Thymus (tissue), 11 donors: ENCODE measurements around the gene NCL. TPM values are rescaled to one million over a fixed set of nuclear protein-coding genes. Genes with fewer than 3 reads are reported as not detected.
"Not testable (repeated sequence)": the region's sequence is repeated elsewhere in the genome, so short reads cannot be mapped to it uniquely, and the experiment has no call there.

ENCODE experiments used
- DNase-seq, 9 donors: peaks; one replicate each; pipeline ENCODE4 v3.0.0-alpha.2; 2013; ENCODE audit warnings: low spot score in 9 of 9, low read depth in 6 of 9, missing footprints in 1 of 9
- H3K27ac ChIP-seq, 2 donors: one replicate each; pipeline ENCODE4 v1.5.1; 2013; ENCODE audit warnings: control low read depth in 1 of 2, low read depth in 1 of 2, low read length in 1 of 2, mild to moderate bottlenecking in 1 of 2, moderate library complexity in 1 of 2
- H3K27me3 ChIP-seq, 2 donors: one replicate each; pipeline ENCODE4 v1.5.1; 2013; ENCODE audit warnings: low read length in 1 of 2; ENCODE audit not compliant: control insufficient read depth in 2 of 2, insufficient read depth in 1 of 2
- H3K36me3 ChIP-seq, 2 donors: one replicate each; pipeline ENCODE4 v1.5.1; 2013; ENCODE audit warnings: low read length in 1 of 2, mild to moderate bottlenecking in 1 of 2, moderate library complexity in 1 of 2; ENCODE audit not compliant: control insufficient read depth in 2 of 2, insufficient read depth in 2 of 2
- H3K4me1 ChIP-seq, 2 donors: one replicate each; pipeline ENCODE4 v1.5.1; 2013; ENCODE audit warnings: low read length in 2 of 2; ENCODE audit not compliant: control insufficient read depth in 2 of 2, insufficient read depth in 2 of 2
- H3K4me3 ChIP-seq, 2 donors: one replicate each; pipeline ENCODE4 v1.5.1; 2013; ENCODE audit warnings: low read length in 2 of 2, control low read depth in 1 of 2, mild to moderate bottlenecking in 1 of 2
- H3K9me3 ChIP-seq, 2 donors: one replicate each; pipeline ENCODE4 v1.5.1; 2013; ENCODE audit warnings: low read length in 1 of 2, mild to moderate bottlenecking in 1 of 2; ENCODE audit not compliant: control insufficient read depth in 2 of 2, insufficient read depth in 1 of 2
- WGBS: extraction: QIAGEN DNeasy Blood & Tissue Kit; methylation state at CpG from one replicate; pipeline ENCODE4 v1.1.7; 2013; 5-methylcytosine and 5-hydroxymethylcytosine counted together
- polyA plus RNA-seq: library from polyadenylated mRNA; stranded (reverse); fragments of 200-250 nt; gene quantifications from one replicate; pipeline ENCODE4 v1.2.3, GENCODE V29; 2013
- total RNA-seq: library from RNA; stranded (reverse); fragments of 120-200 nt; gene quantifications from one replicate; pipeline ENCODE4 v1.2.4, GENCODE V29; 2013
- donor health status: healthy.

The NCL gene
- total and polyA plus RNA-seq, 2 donors: 177 to 185 TPM

- H3K4me3 ChIP-seq, DNase-seq, H3K9me3 ChIP-seq, H3K27me3 ChIP-seq, H3K27ac ChIP-seq: not testable (repeated sequence)
- Histone ChIP-seq H3K36me3 (peaks cover 55 to 75% of the 10 kb centered on the region in 2 donors), H3K4me1 (peaks cover 15 to 33% of the 10 kb centered on the region in 2 donors)
- WGBS: 98% methylated on average over 10 of the region's 10 CpGs
Measured at GRCh38 chr2:231460841-231461240, 3.4 kb downstream of the NCL start.

GRCh38 chr2:231460073-231460835, 4.0 kb downstream of the NCL start:
- no peak overlapping the region for H3K27ac ChIP-seq
- no peaks in the 10 kb centered on the region for H3K27me3 ChIP-seq
- H3K4me1 ChIP-seq: peaks cover 13 to 27% of the 10 kb centered on the region in 2 donors
- DNase-seq: no peak
- H3K9me3 ChIP-seq: no peaks in the 10 kb centered on the region
- peaks cover 60 to 81% of the 10 kb centered on the region in 2 donors for H3K36me3 ChIP-seq
- no peak overlapping the region for H3K4me3 ChIP-seq
- WGBS: 95% methylated on average over 13 of the region's 13 CpGs

- no peak overlapping the region for H3K4me3 ChIP-seq
- DNase-seq: no peak
- no peaks in the 10 kb centered on the region for H3K27me3 ChIP-seq
- peaks cover 78 to 100% of the 10 kb centered on the region in 2 donors for H3K36me3 ChIP-seq
- 98% methylated on average over 6 of the region's 6 CpGs for WGBS
- H3K4me1 ChIP-seq: peaks cover 10 to 18% of the 10 kb centered on the region in 2 donors
- no peak overlapping the region for H3K27ac ChIP-seq
- no peaks in the 10 kb centered on the region for H3K9me3 ChIP-seq
Measured at GRCh38 chr2:231458368-231458767, 5.9 kb downstream of the NCL start.

DNA sequence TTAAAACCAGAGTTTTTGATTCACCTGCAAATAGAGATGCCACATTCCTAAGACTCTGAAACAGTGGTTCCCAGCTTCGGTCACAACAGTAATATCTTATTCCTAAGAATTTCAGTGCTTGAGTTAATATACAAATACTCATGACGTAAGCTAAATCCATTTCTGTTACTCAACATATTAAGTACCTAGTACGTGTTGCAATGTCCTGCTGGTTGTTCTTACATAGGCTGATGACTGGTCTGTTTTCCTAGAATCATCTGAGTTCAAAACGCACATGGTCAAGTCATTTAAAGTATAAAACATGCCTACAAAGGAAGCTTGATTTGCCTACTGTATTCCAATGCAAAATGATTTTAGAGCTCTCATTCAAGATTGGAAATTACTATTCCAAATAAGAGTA, 7.2 kb downstream of the NCL start:
- 86% methylated on average over 4 of the region's 4 CpGs for WGBS
- peaks cover 0 to 3% of the 10 kb centered on the region in 2 donors for H3K9me3 ChIP-seq
- peaks cover 82 to 99% of the 10 kb centered on the region in 2 donors for H3K36me3 ChIP-seq
- H3K4me3 ChIP-seq: no peak overlapping the region
- no peak overlapping the region for H3K27ac ChIP-seq
- DNase-seq: no peak
- peaks cover 0 to 7% of the 10 kb centered on the region in 2 donors for H3K4me1 ChIP-seq
- no peaks in the 10 kb centered on the region for H3K27me3 ChIP-seq

DNA sequence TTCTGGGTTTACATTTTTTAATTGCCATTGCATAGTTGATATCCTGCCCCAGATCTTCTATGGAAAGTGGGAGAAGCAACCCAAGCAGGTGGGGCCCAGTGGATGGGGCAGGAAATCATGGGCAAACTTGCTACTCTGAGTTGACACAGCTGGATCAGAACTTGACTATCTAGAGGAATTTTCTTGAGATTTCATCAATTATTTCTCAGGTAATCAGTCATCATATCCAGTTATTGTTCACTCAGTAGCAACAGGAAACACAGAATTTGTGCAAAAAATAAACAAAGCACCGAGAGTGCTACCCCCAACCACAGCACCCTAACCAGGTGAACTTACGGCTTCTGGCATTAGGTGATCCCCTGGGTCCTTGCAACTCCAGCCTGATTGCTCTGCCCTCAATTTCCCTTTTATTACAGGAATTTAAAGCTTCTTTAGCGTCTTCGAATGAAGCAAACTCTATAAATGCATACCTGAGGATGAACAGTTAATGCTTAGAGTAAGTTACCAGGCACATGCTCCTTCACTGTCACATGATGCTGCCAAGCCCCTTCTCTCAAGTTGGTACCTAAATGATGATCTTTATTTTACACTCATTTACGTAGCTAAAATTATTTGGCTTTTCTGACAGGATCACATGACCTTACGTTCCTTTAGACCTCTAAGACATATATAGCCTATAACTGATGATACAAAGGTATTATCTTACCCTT, 7.8 kb downstream of the NCL start:
- H3K36me3 ChIP-seq: peaks cover 78 to 99% of the 10 kb centered on the region in 2 donors
- H3K4me1 ChIP-seq: peaks cover 0 to 2% of the 10 kb centered on the region in 2 donors
- H3K9me3 ChIP-seq: peaks cover 0 to 3% of the 10 kb centered on the region in 2 donors
- H3K27ac ChIP-seq: no peak overlapping the region
- WGBS: 97% methylated on average over 6 of the region's 6 CpGs
- H3K27me3 ChIP-seq: no peaks in the 10 kb centered on the region
- no peak overlapping the region for H3K4me3 ChIP-seq
- no peak for DNase-seq

DNA sequence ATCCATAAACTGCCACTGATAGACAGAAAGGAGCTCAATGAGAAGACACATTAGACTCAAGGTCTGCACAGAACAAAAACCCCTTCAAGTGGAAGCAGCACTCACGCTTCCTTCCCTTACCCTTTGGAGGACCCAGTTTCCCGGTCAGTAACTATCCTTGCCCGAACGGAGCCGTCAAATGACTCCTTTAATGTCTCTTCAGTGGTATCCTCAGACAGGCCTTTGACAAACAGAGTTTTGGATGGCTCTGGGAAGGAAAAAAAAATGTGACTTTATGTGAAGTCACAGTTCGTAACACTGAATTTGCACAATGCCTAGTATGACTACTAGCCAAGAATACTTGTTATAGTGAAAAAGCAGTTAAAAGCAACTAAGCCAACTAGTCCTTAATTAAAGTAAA, 8.4 kb downstream of the NCL start:
- Histone ChIP-seq H3K4me1 (no peaks in the 10 kb centered on the region), H3K9me3 (peaks cover 0 to 3% of the 10 kb centered on the region in 2 donors), H3K27ac (no peak overlapping the region), H3K27me3 (no peaks in the 10 kb centered on the region), H3K36me3 (peaks cover 74 to 94% of the 10 kb centered on the region in 2 donors), H3K4me3 (no peak overlapping the region)
- DNase-seq: no peak
- 97% methylated on average over 6 of the region's 6 CpGs for WGBS

DNA sequence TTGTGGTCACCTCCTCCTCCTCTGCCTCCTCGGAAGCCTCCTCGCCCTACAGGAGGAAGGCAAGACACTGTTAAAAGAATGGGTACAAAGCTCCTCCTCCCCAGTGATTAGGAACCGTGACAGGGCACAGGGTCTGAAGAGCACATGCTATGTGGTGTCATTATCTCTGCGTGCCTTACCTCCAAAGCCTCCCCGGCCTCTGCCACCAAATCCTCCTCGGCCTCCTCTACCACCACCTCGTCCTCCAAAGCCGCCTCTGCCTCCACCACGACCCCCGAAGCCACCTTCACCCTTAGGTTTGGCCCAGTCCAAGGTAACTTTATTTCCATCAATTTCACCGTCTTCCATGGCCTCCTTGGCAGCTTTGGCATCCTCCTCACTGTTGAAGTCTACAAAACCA, 9.1 kb downstream of the NCL start:
- no peak for DNase-seq
- 91% methylated on average over 11 of the region's 11 CpGs for WGBS
- H3K36me3 ChIP-seq: peaks cover 67 to 88% of the 10 kb centered on the region in 2 donors
- peaks cover 0 to 3% of the 10 kb centered on the region in 2 donors for H3K9me3 ChIP-seq
- no peaks in the 10 kb centered on the region for H3K4me1 ChIP-seq
- no peak overlapping the region for H3K27ac ChIP-seq
- H3K4me3 ChIP-seq: no peak overlapping the region
- H3K27me3 ChIP-seq: no peaks in the 10 kb centered on the region

GRCh38 chr2:231454361-231454791, 9.9 kb downstream of the NCL start:
- WGBS: 97% methylated on average over 4 of the region's 4 CpGs

More at GRCh38 chr2:231454361-231454791, 9.9 kb downstream of the NCL start:
- Histone ChIP-seq H3K4me3 (no peak overlapping the region), H3K27ac (no peak overlapping the region), H3K9me3 (peaks cover 0 to 3% of the 10 kb centered on the region in 2 donors), H3K36me3 (peaks cover 58 to 79% of the 10 kb centered on the region in 2 donors), H3K27me3 (no peaks in the 10 kb centered on the region), H3K4me1 (no peaks in the 10 kb centered on the region)
- no peak for DNase-seq
